NCI-H510A treated with DMSO at 0.1 percent for 48 hours (cell line): ENCODE data around the gene TET3.

ENCODE experiments used
- DNase-seq: peaks from one replicate; lab custom pipeline; 2025; lab: John Stamatoyannopoulos, UW

Gene TET3

GRCh38 chr2:73987109-73987947, 2.6 kb downstream of the TET3 start:
- peak; percentile 32 for DNase-seq

- DNase-seq, result no peak
Observed at GRCh38 chr2:73987948-73988700, 3.4 kb downstream of the TET3 start.

DNA sequence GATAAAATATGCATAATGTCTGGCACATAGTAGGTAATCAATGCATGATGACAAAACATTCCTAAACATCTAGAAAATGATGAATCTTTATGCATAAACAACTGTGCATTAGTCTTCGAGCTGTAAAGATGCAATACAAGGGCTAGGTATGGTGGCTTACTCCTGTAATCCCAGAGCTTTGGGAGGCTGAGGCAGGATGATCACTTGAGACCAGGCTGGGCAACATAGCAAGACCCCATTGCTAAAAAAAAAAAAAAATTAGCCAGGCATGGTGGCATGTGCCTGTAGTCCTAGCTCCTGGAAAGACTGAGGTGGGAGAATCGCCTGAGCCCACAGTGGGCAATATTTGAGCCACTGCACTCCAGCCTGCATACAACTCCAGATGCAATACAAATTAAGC, 5.3 kb downstream of the TET3 start:
- no peak for DNase-seq

DNA sequence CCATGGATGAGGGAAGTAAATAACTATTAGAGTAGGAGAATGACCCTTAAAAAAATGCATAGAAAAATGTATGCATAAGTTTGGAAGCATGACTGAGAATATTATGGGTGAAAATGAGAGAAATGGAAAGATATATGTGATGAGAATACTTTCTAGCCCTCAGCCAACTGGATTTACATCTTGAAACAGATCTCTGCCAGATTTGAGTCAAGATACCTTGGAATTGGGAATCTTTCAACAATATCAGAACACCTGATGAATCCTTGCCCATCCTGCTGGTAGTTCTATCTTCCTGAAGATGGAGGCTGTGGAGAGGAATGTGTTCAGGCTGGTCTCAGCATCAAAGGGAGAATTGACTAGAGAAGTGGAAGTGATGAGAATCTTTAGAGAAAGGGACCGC, 5.8 kb downstream of the TET3 start:
- no peak for DNase-seq

DNA sequence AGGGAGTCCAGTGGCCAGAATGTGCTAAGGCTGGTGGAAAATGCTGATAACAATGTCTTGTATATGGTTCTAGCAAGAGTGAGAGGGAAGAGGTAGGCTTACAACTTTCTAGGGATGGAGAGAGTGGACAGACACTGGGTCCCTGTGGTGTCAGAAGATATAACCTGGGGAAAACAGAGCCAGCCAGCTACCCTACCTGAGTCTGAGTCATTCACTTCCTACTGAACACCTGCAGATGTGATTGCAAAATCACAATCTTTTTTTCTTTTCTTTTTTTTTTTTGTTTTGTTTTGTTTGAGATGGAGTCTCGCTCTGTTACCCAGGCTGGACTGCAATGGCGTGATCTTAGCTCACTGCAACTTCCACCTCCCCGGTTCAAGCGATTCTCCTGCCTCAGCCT, 7.3 kb downstream of the TET3 start:
- no peak for DNase-seq

GRCh38 chr2:73993376-73993775, 8.7 kb downstream of the TET3 start:
- no peak for DNase-seq

GRCh38 chr2:73993778-73994177, 9.1 kb downstream of the TET3 start:
- no peak for DNase-seq

DNA sequence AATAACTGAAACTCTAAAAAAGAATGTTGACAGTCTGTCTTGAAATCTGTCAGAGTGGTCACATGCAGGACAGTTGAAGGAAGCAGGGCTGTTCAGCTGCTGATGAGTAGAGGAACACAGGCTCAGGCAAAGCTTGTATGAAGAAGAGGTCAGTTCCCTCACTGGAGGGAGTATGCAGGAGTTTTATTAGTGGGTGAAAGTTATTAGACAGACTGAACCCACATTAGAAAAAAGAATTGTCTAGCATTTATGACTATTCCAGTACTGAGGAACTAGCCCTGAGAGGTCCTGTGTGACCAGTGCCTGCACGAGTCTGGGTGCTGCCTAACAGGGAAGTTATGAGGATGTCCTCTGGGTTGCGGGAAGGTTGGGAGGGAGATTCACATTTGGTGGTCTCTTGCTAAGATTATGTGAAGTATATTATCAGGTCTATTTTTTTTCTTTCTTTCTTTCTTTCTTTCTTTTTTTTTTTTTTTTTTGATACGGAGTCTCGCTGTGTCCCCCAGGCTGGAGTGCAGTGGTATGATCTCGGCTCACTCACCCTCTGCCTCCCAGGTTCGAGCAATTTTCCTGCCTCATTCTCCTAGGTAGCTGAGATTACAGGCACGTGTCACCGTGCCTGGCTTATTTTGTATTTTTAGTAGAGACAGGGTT, 9.6 kb downstream of the TET3 start:
- no peak for DNase-seq

DNA sequence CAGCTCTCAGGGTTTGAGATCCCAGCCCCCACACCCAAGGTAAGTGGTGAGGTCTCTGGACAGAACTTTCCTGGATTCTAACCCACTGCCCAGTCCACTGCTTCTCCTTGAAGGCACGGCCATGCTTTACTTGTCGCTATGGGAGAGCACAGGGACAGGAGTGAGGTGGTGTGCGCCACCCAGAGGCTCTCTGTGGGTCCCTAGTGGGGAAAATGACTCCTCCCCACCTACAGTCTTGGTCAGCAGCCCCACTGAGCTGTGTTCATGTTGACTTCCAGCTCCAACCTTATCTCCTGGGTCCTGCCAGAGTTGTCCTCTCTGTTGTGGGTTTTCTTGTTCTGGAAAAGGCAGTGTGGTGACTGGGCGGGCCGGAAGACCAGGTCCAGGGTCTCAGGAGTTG, 11.1 kb downstream of the TET3 start:
- DNase-seq, result no peak

DNA sequence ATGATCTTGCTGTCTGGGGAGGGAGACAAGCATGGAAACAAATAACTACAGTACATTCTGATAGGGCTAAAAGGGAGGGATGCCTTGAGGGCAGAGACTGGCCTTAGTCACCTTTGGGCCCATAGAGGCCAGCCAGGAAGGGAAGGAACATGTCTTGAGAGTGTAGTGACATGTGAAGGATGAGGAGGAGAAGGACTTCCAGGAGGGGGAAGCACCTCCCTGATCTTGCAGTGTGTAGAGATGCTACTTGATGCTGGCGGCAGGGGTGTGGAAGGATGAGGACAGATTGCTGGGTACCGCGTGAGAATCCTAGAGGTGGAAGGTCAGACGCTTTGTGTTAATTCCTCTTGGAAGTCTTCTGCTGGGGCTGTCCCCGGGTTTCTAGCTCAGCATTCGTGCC, 13.1 kb downstream of the TET3 start:
- DNase-seq, result no peak

GRCh38 chr2:73998451-73998850, 13.7 kb downstream of the TET3 start:
- DNase-seq, result no peak

- DNase-seq, result no peak
Observed at GRCh38 chr2:73998933-73999332, 14.2 kb downstream of the TET3 start.

GRCh38 chr2:73999881-74000597, 15.3 kb downstream of the TET3 start:
- no peak for DNase-seq

- no peak for DNase-seq
Observed at GRCh38 chr2:74000666-74001065, 16.0 kb downstream of the TET3 start.

DNA sequence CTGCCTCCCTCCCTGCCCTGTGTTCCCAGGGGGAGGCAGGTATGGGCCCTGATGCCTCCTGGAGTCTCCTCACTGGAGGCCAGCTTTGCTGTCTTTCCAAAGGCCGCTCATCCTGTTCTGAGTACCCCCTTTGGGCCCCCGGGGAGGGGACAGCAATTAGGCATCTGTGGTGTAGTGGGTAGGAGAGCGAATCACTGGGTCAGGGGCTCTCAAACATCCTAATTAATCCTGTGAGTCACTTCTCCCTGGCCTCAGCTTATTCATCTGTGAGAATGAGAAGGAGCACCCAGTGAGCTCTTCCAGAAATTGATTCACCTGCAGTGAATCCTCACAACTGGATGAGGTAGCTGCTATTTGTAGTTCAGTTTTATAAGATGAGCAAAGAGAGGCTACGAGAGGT, 16.4 kb downstream of the TET3 start:
- DNase-seq, result no peak

GRCh38 chr2:74001781-74002504, 17.2 kb downstream of the TET3 start:
- no peak for DNase-seq

- peak; percentile 85 for DNase-seq
Observed at GRCh38 chr2:74002505-74003421, 18.1 kb downstream of the TET3 start.

- no peak for DNase-seq
Observed at GRCh38 chr2:74003494-74004211, 18.9 kb downstream of the TET3 start.

DNA sequence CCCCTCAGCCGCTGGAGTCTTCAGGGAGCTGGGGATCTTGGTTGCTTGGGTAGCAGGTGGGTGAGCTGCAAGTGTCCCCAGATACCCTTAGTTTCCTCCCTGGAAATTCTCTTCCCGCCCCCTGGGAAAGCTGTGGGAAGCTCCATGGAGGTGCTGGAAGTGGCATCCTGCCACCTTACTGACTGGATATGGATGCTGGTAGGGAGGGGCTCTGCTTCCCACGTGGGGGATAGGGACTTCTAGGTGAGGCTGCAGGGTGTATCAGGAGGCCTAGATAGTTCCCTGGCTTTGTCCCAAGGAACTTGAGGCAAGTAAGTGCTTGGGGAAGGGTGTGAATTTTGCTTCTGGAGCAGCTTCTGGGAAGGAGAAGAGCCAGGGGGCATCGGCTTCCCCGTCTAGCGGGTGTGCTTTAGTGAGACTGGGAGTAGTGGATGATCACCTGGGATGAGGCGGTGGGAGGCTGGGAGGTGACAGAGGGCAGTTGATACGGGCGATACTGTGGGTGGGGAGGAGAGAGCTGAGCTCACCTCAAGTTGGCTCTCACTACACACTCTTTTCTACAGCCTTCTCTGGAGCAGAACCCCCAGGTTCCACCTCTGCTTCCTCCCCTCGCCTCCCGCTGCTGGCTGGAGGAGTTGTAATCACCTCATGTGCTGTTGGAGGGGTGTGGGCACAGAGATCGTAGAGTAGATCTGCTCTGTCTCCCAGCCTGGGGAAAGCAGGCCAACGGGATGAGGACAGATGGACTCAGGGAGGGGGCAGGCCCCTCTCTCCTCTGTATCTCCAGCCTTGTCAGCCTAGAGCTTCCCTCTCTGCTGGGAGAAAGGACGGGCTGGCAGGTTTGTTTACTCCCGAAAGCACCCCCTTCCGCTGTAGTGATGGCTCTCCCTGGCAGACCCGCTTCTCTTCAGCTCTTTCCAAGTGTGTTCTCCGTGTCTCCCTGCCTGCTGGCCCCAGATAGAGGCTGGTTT, 19.8 kb downstream of the TET3 start:
- DNase-seq, result no peak
